B cell (primary cell): ENCODE results near the gene SAC3D1.

ENCODE experiments used
- EZH2 ChIP-seq: IDR thresholded peaks from 2 replicates; pipeline ENCODE4 v1.6.1; 2012; ENCODE audit warnings: borderline replicate concordance, low read depth, mild to moderate bottlenecking, moderate library complexity, low read length; ENCODE audit not compliant: insufficient read depth, poor library complexity, severe bottlenecking
- TF ChIP-seq, protein P1 (sequence below): fragments of 200-600 bp; IDR thresholded peaks from one replicate; pipeline ENCODE4 v1.8.0; 2022; ENCODE audit warnings: antibody characterized with exemption, mild to moderate bottlenecking

DNA sequence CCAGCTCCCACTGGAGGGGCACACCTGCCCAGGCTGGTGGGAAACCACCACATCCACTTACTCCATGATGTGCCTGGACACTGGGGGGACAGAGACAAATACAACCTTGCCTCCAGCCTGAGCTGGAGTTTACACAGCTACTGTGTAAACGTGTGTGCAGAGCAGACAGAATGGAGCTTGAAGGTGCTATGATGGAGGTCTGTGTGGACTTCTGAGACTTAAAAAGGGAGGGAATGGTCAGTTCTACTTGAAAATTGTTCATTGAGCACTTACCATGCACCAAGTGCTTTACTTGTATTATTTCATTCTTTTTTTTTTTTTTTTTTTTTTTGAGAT is 31.6 kb downstream of the SAC3D1 start:
- TF ChIP-seq, protein P1, sequence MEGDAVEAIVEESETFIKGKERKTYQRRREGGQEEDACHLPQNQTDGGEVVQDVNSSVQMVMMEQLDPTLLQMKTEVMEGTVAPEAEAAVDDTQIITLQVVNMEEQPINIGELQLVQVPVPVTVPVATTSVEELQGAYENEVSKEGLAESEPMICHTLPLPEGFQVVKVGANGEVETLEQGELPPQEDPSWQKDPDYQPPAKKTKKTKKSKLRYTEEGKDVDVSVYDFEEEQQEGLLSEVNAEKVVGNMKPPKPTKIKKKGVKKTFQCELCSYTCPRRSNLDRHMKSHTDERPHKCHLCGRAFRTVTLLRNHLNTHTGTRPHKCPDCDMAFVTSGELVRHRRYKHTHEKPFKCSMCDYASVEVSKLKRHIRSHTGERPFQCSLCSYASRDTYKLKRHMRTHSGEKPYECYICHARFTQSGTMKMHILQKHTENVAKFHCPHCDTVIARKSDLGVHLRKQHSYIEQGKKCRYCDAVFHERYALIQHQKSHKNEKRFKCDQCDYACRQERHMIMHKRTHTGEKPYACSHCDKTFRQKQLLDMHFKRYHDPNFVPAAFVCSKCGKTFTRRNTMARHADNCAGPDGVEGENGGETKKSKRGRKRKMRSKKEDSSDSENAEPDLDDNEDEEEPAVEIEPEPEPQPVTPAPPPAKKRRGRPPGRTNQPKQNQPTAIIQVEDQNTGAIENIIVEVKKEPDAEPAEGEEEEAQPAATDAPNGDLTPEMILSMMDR = no peak
- no peak for TF ChIP-seq EZH2
